NB4 (cell line): ENCODE results near the gene CRB1.

Source experiments
- DNase-seq: peaks from one replicate; pipeline ENCODE4 v3.0.0; 2010; ENCODE audit warnings: low read depth
- H3K4me3 ChIP-seq: one replicate; pipeline ENCODE4 v1.5.1; 2011; ENCODE audit warnings: mild to moderate bottlenecking, low read depth, low read length, moderate library complexity
- MYC ChIP-seq: IDR thresholded peaks from 2 replicates; pipeline ENCODE4 v1.6.1; 2011; ENCODE audit warnings: low read depth, low read length
- POLR2A ChIP-seq: IDR thresholded peaks from 2 replicates; pipeline ENCODE4 v1.6.1; 2011; ENCODE audit warnings: mild to moderate bottlenecking; ENCODE audit not compliant: insufficient read length; ENCODE audit errors: extremely low read depth
- TF ChIP-seq, protein P1 (sequence below): IDR thresholded peaks from 2 replicates; pipeline ENCODE4 v1.6.1; 2011; ENCODE audit warnings: low read depth, low read length
- TF ChIP-seq, protein P2 (sequence below): IDR thresholded peaks from one replicate; pipeline ENCODE4 v1.5.1; 2012; ENCODE audit warnings: low read depth, low read length

CRB1 gene

DNA sequence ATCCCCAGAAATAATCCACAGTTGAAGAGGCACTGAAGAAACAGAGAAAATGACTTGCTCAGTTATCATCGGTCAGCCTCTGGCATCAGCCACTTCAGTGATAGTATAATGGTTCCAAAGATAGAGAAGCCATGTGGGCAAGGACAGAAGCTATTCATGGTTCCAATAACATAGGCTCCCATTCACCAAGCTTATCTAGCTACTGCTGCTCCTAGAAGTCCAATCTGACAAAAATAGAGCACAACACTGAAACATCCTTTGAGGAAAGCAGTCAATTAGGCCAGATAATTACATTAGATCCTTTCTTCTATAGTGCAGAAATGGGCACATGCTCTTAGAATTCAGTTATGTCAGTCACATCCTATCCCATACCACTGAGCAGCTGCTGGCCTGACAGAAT lies 33.5 kb upstream of the CRB1 start:
- DNase-seq, result no peak
- H3K4me3 ChIP-seq, result no peak overlapping the region
- TF ChIP-seq, protein P1, sequence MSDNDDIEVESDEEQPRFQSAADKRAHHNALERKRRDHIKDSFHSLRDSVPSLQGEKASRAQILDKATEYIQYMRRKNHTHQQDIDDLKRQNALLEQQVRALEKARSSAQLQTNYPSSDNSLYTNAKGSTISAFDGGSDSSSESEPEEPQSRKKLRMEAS, result no peak
- TF ChIP-seq POLR2A (no peak), MYC (no peak)
- TF ChIP-seq, protein P2, sequence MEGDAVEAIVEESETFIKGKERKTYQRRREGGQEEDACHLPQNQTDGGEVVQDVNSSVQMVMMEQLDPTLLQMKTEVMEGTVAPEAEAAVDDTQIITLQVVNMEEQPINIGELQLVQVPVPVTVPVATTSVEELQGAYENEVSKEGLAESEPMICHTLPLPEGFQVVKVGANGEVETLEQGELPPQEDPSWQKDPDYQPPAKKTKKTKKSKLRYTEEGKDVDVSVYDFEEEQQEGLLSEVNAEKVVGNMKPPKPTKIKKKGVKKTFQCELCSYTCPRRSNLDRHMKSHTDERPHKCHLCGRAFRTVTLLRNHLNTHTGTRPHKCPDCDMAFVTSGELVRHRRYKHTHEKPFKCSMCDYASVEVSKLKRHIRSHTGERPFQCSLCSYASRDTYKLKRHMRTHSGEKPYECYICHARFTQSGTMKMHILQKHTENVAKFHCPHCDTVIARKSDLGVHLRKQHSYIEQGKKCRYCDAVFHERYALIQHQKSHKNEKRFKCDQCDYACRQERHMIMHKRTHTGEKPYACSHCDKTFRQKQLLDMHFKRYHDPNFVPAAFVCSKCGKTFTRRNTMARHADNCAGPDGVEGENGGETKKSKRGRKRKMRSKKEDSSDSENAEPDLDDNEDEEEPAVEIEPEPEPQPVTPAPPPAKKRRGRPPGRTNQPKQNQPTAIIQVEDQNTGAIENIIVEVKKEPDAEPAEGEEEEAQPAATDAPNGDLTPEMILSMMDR, result no peak

DNA sequence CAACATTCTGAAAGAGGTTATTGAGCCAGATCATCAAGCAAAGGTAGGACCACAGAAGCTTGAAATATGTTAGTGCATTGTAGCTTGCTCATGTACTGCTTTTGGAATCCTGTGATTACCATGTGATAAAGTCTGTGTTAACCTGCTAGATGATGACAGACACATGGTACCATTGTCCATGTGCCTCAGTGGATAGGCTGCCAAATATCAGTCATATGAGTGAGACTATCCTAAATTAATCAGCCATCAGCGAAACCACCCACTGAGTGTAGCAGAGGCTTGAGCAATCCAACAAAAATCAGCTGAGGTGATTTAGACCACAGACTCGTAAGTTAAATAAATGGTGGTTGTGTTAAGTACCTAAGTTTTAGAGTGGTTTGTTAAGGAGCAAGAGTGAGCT lies 32.7 kb upstream of the CRB1 start:
- DNase-seq, result no peak
- TF ChIP-seq POLR2A, result no peak
- TF ChIP-seq, protein P2, result no peak
- TF ChIP-seq, protein P1, result no peak
- no peak for TF ChIP-seq MYC
- H3K4me3 ChIP-seq, result no peak overlapping the region

DNA sequence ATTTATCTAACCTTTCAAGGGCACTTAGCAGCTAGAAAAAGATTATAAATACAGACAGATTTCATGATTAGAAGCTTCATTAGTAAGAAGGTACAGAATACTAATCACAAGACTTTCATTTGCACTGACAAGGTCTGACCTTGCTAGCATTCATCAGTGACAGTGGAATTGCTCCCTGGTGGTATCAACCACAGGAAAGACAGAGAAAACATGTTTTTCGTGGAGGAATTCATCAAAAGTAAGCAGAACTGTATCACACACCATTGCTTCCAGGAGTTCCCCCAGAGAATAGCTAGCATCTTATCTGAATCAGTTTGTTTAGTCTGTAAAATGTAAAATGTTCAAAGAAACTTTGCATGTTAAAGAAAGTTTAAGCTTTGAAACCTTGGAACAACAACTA lies 20.6 kb upstream of the CRB1 start:
- no peak for DNase-seq
- TF ChIP-seq, protein P2, result no peak
- no peak for TF ChIP-seq POLR2A
- no peak for TF ChIP-seq MYC
- TF ChIP-seq, protein P1, result no peak
- no peak overlapping the region for H3K4me3 ChIP-seq

DNA sequence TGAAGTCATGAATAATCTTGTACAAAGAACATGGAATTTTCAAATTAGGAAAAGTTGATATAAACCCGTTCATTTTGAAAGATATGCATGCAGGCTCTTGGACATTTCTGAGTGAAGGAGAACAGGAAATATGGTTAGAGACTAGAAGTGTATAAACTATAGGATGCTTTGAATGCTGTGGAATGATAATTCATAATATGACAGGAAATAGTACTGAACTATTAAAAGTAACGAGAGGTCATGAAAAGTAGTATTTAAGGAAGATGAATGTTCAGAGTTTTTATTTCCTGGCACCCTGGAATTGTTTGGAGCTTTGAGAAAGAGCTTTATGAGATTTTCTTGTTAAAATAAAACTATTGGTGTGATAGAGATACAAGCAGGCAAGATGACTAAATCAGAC lies 18.7 kb upstream of the CRB1 start:
- no peak for TF ChIP-seq MYC
- no peak for DNase-seq
- no peak overlapping the region for H3K4me3 ChIP-seq

DNA sequence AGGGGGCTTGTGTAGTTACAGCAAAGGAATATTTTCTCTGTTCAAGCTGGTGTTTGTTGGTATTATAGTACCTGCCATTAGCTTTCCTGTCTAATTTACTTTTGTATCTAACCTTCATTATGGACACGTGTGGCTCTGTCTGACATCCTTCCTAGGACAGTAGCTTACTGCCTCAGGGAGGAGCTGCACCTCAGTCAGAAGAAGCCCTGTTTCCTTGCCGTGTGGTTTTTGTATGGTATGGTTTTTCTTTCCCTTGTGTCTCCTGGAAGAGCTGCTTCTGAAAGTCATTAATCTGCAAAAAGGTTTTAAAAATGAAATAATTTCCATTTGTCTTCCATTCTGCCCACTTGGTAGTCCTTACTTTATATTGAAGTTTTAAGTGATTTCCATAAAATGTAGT lies 17.4 kb upstream of the CRB1 start:
- H3K4me3 ChIP-seq, result no peak overlapping the region
- no peak for DNase-seq
- TF ChIP-seq, protein P1, result no peak
- TF ChIP-seq MYC (no peak), POLR2A (no peak)
- TF ChIP-seq, protein P2, result no peak

DNA sequence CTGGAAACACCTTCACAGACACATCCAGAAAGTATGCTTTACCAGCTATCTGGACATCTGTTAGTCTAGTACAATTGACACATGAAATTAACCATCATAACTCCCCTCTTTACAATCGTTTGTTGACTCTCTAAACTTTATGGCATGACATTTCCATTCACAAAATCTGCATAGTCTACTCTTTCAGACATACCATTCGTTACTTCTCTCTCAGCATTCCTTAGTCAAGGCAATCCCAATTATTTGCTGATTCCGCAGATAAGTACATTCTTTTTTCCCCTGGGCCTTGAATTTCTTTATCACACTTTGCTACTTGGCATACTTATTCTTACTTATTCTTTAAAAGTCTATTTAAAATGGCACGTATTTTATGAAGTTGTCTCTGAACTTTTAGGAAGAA lies 15.1 kb upstream of the CRB1 start:
- TF ChIP-seq, protein P2, result no peak
- TF ChIP-seq POLR2A, result no peak
- TF ChIP-seq, protein P1, result no peak
- no peak for TF ChIP-seq MYC
- no peak for DNase-seq
- no peak overlapping the region for H3K4me3 ChIP-seq
